VCaP (cell line): ENCODE results near the gene KIDINS220.

ENCODE experiments used
- H3K27ac ChIP-seq: fragments of 450-650 bp; 2 replicates; pipeline ENCODE4 v1.5.1; 2017
- CTCF ChIP-seq: fragments of 450-650 bp; conservative IDR thresholded peaks from 2 replicates; pipeline ENCODE4 v1.5.1; 2017; ENCODE audit warnings: mild to moderate bottlenecking, moderate library complexity

The KIDINS220 gene

GRCh38 chr2:8728305-8729015 is 109.0 kb downstream of the KIDINS220 start:
- no peak for TF ChIP-seq CTCF
- no peak overlapping the region for H3K27ac ChIP-seq

GRCh38 chr2:8725838-8726237 is 111.6 kb downstream of the KIDINS220 start:
- no peak overlapping the region for H3K27ac ChIP-seq
- TF ChIP-seq CTCF, result no peak

- TF ChIP-seq CTCF, result no peak
- H3K27ac ChIP-seq, result no peak overlapping the region
Observed at GRCh38 chr2:8722986-8723385, 114.4 kb downstream of the KIDINS220 start.

GRCh38 chr2:8721410-8721809 is 116.0 kb downstream of the KIDINS220 start:
- TF ChIP-seq CTCF, result no peak
- H3K27ac ChIP-seq, result no peak overlapping the region

- no peak for TF ChIP-seq CTCF
- no peak overlapping the region for H3K27ac ChIP-seq
Observed at GRCh38 chr2:8720741-8721140, 116.7 kb downstream of the KIDINS220 start.

GRCh38 chr2:8719528-8719927 is 117.9 kb downstream of the KIDINS220 start:
- H3K27ac ChIP-seq, result no peak overlapping the region
- no peak for TF ChIP-seq CTCF

GRCh38 chr2:8714971-8715370 is 122.4 kb downstream of the KIDINS220 start:
- no peak overlapping the region for H3K27ac ChIP-seq

More at GRCh38 chr2:8714971-8715370, 122.4 kb downstream of the KIDINS220 start:
- no peak for TF ChIP-seq CTCF
